SK-N-SH (cell line): Measurements from ENCODE around the gene AP5M1. TPM values are rescaled to one million over a fixed set of nuclear protein-coding genes. Genes with fewer than 3 reads are reported as not detected.

Source experiments
- CTCF ChIA-PET: fragments of 300-600, 350-600 bp; formaldehyde crosslinking; extraction: SDS; loops from one replicate; lab custom pipeline; 2021; lab: Yijun Ruan, JAX
- POLR2A ChIA-PET: fragments of 350-600 bp; sonication (Branson Sonifier 250); formaldehyde crosslinking; extraction: SDS; loops from one replicate; lab custom pipeline; 2020; ENCODE audit warnings: antibody characterized with exemption, inconsistent platforms; lab: Yijun Ruan, JAX
- DNase-seq: peaks from one replicate; pipeline ENCODE4 v3.0.0; 2012
- H2AFZ ChIP-seq: fragments of 200-600 bp; sonication (generic); 2 replicates; pipeline ENCODE4 v1.8.1; 2016; ENCODE audit warnings: antibody characterized with exemption, mild to moderate bottlenecking, low read depth
- H3F3A ChIP-seq: fragments of 200-600 bp; sonication (generic); replicated peaks from 2 replicates; pipeline ENCODE3; 2016; ENCODE audit warnings: antibody characterized with exemption, mild to moderate bottlenecking; ENCODE audit not compliant: insufficient read depth
- H3K27ac ChIP-seq, 2 experiments: fragments of 200-500 bp in 1 of 2; fragments of 200-600 bp in 1 of 2; sonication (Bioruptor generic) in 1 of 2; sonication (generic), shearing (Covaris generic) in 1 of 2; 2 replicates each; pipeline versions ENCODE4 v1.5.1 to v1.6.1; 2014 to 2016; ENCODE audit warnings: low read depth in 2 of 2, inconsistent platforms in 1 of 2, low read length in 1 of 2, mild to moderate bottlenecking in 1 of 2, mixed read lengths in 1 of 2
- H3K27me3 ChIP-seq: fragments of 200-600 bp; sonication (generic), shearing (Covaris generic); 2 replicates; pipeline ENCODE4 v1.6.1; 2016; ENCODE audit warnings: mixed run types; ENCODE audit not compliant: insufficient read depth
- H3K36me3 ChIP-seq, 2 experiments: fragments of 200-500 bp in 1 of 2; fragments of 200-600 bp in 1 of 2; sonication (Bioruptor generic) in 1 of 2; sonication (generic) in 1 of 2; replicated peaks in 1 of 2; 2 replicates each; pipeline versions ENCODE3 to v1.5.1; 2014 to 2016; ENCODE audit warnings: low read length in 1 of 2, mild to moderate bottlenecking in 1 of 2; ENCODE audit not compliant: insufficient read depth in 2 of 2, control insufficient read depth in 1 of 2
- H3K4me1 ChIP-seq, 2 experiments: fragments of 200-500 bp in 1 of 2; fragments of 200-600 bp in 1 of 2; sonication (Bioruptor generic) in 1 of 2; sonication (generic), shearing (Covaris generic) in 1 of 2; 2 replicates each; pipeline versions ENCODE4 v1.5.1 to v1.6.1; 2014 to 2016; ENCODE audit warnings: low read depth in 1 of 2, low read length in 1 of 2, mixed run types in 1 of 2; ENCODE audit not compliant: insufficient read depth in 2 of 2, control insufficient read depth in 1 of 2
- H3K4me2 ChIP-seq: fragments of 200-600 bp; sonication (generic), shearing (Covaris generic); 2 replicates; pipeline ENCODE4 v1.6.1; 2017; ENCODE audit warnings: mixed run types
- H3K4me3 ChIP-seq, 2 experiments: fragments of 200-500 bp in 1 of 2; fragments of 200-600 bp in 1 of 2; sonication (Bioruptor generic) in 1 of 2; sonication (generic), shearing (Covaris generic) in 1 of 2; 2 replicates each; pipeline versions ENCODE4 v1.5.1 to v1.8.1; 2014 to 2016; ENCODE audit warnings: low read depth in 2 of 2, inconsistent platforms in 1 of 2, low read length in 1 of 2, mild to moderate bottlenecking in 1 of 2, mixed read lengths in 1 of 2, moderate library complexity in 1 of 2
- H3K79me2 ChIP-seq: fragments of 200-600 bp; sonication (generic); 2 replicates; pipeline ENCODE4 v1.8.1; 2017; ENCODE audit warnings: mild to moderate bottlenecking; ENCODE audit not compliant: insufficient read depth
- H3K9ac ChIP-seq: fragments of 200-600 bp; sonication (generic); 2 replicates; pipeline ENCODE4 v1.6.1; 2017; ENCODE audit warnings: mixed run types
- H3K9me2 ChIP-seq: fragments of 200-600 bp; sonication (generic); 2 replicates; pipeline ENCODE4 v1.6.1; 2017; ENCODE audit warnings: mixed run types
- H3K9me3 ChIP-seq: fragments of 200-600 bp; sonication (generic); 2 replicates; pipeline ENCODE4 v1.6.1; 2017; ENCODE audit warnings: mixed run types, mild to moderate bottlenecking, moderate library complexity
- H4K20me1 ChIP-seq: fragments of 200-600 bp; sonication (generic); 2 replicates; pipeline ENCODE4 v1.6.1; 2017; ENCODE audit warnings: mild to moderate bottlenecking, mixed run types; ENCODE audit not compliant: insufficient read depth
- CHD2 ChIP-seq: fragments of 150-350 bp; IDR thresholded peaks from 2 replicates; pipeline ENCODE4 v1.6.1; 2018; ENCODE audit warnings: low read length; ENCODE audit not compliant: partially characterized antibody
- CTCF ChIP-seq: fragments of 200-600 bp; sonication (generic); IDR thresholded peaks from 2 replicates; pipeline ENCODE4 v1.6.1; 2017; ENCODE audit warnings: antibody characterized with exemption, mild to moderate bottlenecking, moderate library complexity
- EP300 ChIP-seq, 2 experiments: IDR thresholded peaks; 2 replicates each; pipeline versions ENCODE4 v1.4.0 to v1.6.1; 2012; ENCODE audit warnings: borderline replicate concordance in 1 of 2, low read depth in 1 of 2, low read length in 1 of 2
- EZH2phosphoT487 ChIP-seq: fragments of 200-600 bp; sonication (generic); IDR thresholded peaks from 2 replicates; pipeline ENCODE4 v1.6.1; 2017; ENCODE audit warnings: low read depth, mixed run types, mild to moderate bottlenecking, antibody characterized with exemption, moderate library complexity, borderline replicate concordance
- FOSL2 ChIP-seq: IDR thresholded peaks from 2 replicates; pipeline ENCODE4 v1.4.0; 2012; ENCODE audit warnings: low read depth, mild to moderate bottlenecking, moderate library complexity, borderline replicate concordance
- FOXJ3 ChIP-seq: sonication (generic); formaldehyde crosslinking; IDR thresholded peaks from 2 replicates; pipeline ENCODE4 v1.5.1; 2020; ENCODE audit warnings: mild to moderate bottlenecking, missing genetic modification reagents
- FOXM1 ChIP-seq: IDR thresholded peaks from 2 replicates; pipeline ENCODE4 v1.4.0; 2012; ENCODE audit warnings: low read depth, mild to moderate bottlenecking
- GABPA ChIP-seq: IDR thresholded peaks from 2 replicates; pipeline ENCODE4 v1.4.0; 2012; ENCODE audit warnings: low read depth, mild to moderate bottlenecking
- GATA2 ChIP-seq: sonication (generic); formaldehyde crosslinking; IDR thresholded peaks from 2 replicates; pipeline ENCODE4 v1.5.0; 2020; ENCODE audit warnings: mild to moderate bottlenecking, missing genetic modification reagents
- JUND ChIP-seq: IDR thresholded peaks from 2 replicates; pipeline ENCODE4 v1.4.0; 2012
- MEF2A ChIP-seq: IDR thresholded peaks from 2 replicates; pipeline ENCODE4 v1.4.0; 2012; ENCODE audit warnings: low read depth, borderline replicate concordance
- MXI1 ChIP-seq: IDR thresholded peaks from 2 replicates; pipeline ENCODE4 v1.6.1; 2012; ENCODE audit warnings: mild to moderate bottlenecking, low read depth, low read length, improper control_type of control experiment
- NFIC ChIP-seq: IDR thresholded peaks from 2 replicates; pipeline ENCODE4 v1.4.0; 2012; ENCODE audit warnings: borderline replicate concordance
- NRF1 ChIP-seq: IDR thresholded peaks from 2 replicates; pipeline ENCODE4 v1.6.1; 2012; ENCODE audit warnings: low read depth, mild to moderate bottlenecking, low read length
- RAD21 ChIP-seq: IDR thresholded peaks from 2 replicates; pipeline ENCODE4 v1.6.1; 2012; ENCODE audit warnings: mild to moderate bottlenecking, low read length
- RCOR1 ChIP-seq: fragments of 150-350 bp; IDR thresholded peaks from 2 replicates; pipeline ENCODE4 v1.6.1; 2017; ENCODE audit warnings: antibody characterized with exemption, low read length
- RFX5 ChIP-seq: IDR thresholded peaks from 2 replicates; pipeline ENCODE4 v1.6.1; 2012; ENCODE audit warnings: mild to moderate bottlenecking, improper control_type of control experiment, low read length
- SIN3A ChIP-seq: IDR thresholded peaks from 2 replicates; pipeline ENCODE4 v1.6.1; 2012; ENCODE audit warnings: low read depth, mild to moderate bottlenecking, low read length, moderate library complexity, borderline replicate concordance
- TAF1 ChIP-seq: IDR thresholded peaks from 2 replicates; pipeline ENCODE4 v1.6.1; 2012; ENCODE audit warnings: low read depth, mild to moderate bottlenecking, low read length, moderate library complexity, borderline replicate concordance
- TEAD4 ChIP-seq: IDR thresholded peaks from 2 replicates; pipeline ENCODE4 v1.4.0; 2012; ENCODE audit warnings: mild to moderate bottlenecking, borderline replicate concordance; ENCODE audit not compliant: insufficient read depth
- WGBS: methylation state at CpG from one replicate; pipeline ENCODE4 v1.1.6; 2017; ENCODE audit warnings: low lambda C conversion rate; 5-methylcytosine and 5-hydroxymethylcytosine counted together
- polyA plus RNA-seq, 3 experiments: library from polyadenylated mRNA; depleted of rRNA; stranded (reverse); fragments of >200 nt; gene quantifications; 2 replicates each; pipeline ENCODE4 v1.2.3, GENCODE V29; 2012
- TF ChIP-seq, protein P1 (sequence below): IDR thresholded peaks from 2 replicates; pipeline ENCODE4; 2012
- TF ChIP-seq, protein P2 (sequence below): IDR thresholded peaks from 2 replicates; pipeline ENCODE4 v1.6.1; 2012; ENCODE audit warnings: mild to moderate bottlenecking, low read depth, low read length, moderate library complexity
- TF ChIP-seq, protein P3 (sequence below): IDR thresholded peaks from 2 replicates; pipeline ENCODE4 v1.4.0; 2012; ENCODE audit warnings: low read depth, borderline replicate concordance

The AP5M1 gene
- polyA plus RNA-seq (2012; rRNA removed), result 13.1 and 20.4 TPM in 2 replicates
- 21.9 and 24.4 TPM in 2 replicates for polyA plus RNA-seq (2012; cell fraction: cytosol; rRNA removed)
- 10.7 and 15.4 TPM in 2 replicates for polyA plus RNA-seq (2012; cell fraction: nucleus; rRNA removed)

DNA sequence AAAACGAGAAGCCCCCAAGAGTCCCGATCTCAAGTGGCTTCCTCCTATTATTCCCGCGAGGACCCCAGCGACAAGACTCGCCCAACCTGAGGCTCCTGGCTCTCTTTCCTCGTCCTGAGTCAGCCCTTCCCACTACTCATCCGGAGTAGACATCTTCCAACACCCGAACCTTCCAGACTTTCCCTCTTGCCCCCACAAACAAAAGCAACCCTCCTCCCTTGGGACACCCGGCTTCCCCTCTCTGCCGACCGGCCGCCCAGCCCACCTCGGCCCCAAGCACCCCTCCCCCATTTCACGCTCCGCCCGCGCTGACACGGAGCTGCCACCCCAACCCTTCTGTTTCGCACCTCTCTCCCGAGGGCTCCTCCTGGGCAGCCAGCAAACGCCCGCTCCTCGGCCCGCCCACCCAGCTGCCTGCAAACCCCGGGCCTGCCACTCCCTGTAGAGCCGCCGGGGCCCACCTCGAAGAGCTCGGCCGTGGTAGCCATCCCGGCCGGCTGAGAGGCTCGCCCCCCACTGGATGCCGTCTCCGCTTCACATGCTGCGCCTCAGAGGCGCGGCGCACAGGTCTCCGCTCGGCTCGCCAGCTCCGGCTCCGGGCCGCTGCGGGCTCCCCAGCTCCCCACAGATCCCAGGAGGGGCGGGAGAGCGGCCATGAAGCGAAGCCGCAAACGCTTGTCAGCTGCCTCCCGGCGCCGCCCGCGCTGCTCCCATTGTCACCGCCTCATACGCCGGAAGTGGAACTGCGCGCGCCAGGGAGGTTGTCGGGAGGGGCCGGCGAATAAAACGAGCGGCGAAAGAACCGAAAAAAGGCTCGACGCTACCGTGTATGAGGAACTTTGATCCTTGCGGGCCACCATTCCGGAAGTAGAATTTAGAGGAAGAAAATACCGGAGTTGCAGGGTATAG, at the start of gene AP5M1, which contains the start of gene EXOC5:
Gene AP5M1 (plus strand): TSS at position 811 of the 909 bp plus-strand sequence. CDS start 344 bp downstream, outside the sequence.
Gene EXOC5 (minus strand): TSS at position 745 of the 909 bp plus-strand sequence. CDS start 257 bp downstream, at position 488.
- Histone ChIP-seq H3K4me1 (peaks cover 6 to 8% of the 10 kb centered on the region in 2 experiments; a peak in 2 of 4 replicates), H2AFZ (peak within 1 kb of the TSS; percentile 80), H3K27ac (peak within 1 kb of the TSS; percentile 86 to 94), H3K27me3 (no peaks in the 10 kb centered on the region), H3F3A (peaks cover 23% of the 10 kb centered on the region), H3K9ac (peak within 1 kb of the TSS; percentile 74), H3K9me2 (no peaks in the 10 kb centered on the region), H3K4me3 (peak within 1 kb of the TSS; percentile 76 to 97), H3K36me3 (peaks cover 8% of the 10 kb centered on the region in 2 experiments), H3K4me2 (peak within 1 kb of the TSS; percentile 67), H3K9me3 (no peaks in the 10 kb centered on the region), H4K20me1 (peaks cover 11% of the 10 kb centered on the region), H3K79me2 (peaks cover 96% of the 10 kb centered on the region)
- POLR2A ChIA-PET, result interaction anchor here (0.6 to 1.2 kb wide), 2 partner anchors 121 to 1030 kb away, joined by 3 to 4 read pairs; partner anchors contain the start of gene ARID4A
- DNase-seq, result peak; percentile 86
- CTCF ChIA-PET, result interaction anchor here (0.7 to 1.1 kb wide), 3 partner anchors 17 to 794 kb away, joined by 3 to 4 read pairs (median 3); no protein-coding TSS in a partner anchor
- under 1% methylated on average over 62 of the region's 76 CpGs for WGBS
- TF ChIP-seq TEAD4 (no peak), RFX5 (no peak), RCOR1 (no peak), MXI1 (peak; percentile 93), EP300 (IDR thresholded peaks at IDR 0.05; ENCODE audit: borderline replicate concordance in 1 of 2, low read depth in 1 of 2, low read length in 1 of 2) (no peak), CTCF (no peak), SIN3A (peak; percentile 78; the same call in 1 of the 2 replicates), FOXM1 (0 out of 2 replicates have a peak, but pooled peaks have one; percentile 35), GABPA (peak; percentile 84), EZH2phosphoT487 (no peak), TAF1 (peak; percentile 75), FOXJ3 (CRISPR knock-in tag) (no peak), JUND (no peak), CHD2 (peak; percentile 35), GATA2 (0 out of 2 replicates have a peak, but pooled peaks have one; percentile 15), MEF2A (no peak), RAD21 (no peak), FOSL2 (no peak), NFIC (no peak), NRF1 (no peak)
- TF ChIP-seq, protein P1, sequence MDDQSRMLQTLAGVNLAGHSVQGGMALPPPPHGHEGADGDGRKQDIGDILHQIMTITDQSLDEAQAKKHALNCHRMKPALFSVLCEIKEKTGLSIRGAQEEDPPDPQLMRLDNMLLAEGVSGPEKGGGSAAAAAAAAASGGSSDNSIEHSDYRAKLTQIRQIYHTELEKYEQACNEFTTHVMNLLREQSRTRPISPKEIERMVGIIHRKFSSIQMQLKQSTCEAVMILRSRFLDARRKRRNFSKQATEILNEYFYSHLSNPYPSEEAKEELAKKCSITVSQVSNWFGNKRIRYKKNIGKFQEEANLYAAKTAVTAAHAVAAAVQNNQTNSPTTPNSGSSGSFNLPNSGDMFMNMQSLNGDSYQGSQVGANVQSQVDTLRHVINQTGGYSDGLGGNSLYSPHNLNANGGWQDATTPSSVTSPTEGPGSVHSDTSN, result no peak; the same call in 1 of the 2 replicates
- TF ChIP-seq, protein P2, sequence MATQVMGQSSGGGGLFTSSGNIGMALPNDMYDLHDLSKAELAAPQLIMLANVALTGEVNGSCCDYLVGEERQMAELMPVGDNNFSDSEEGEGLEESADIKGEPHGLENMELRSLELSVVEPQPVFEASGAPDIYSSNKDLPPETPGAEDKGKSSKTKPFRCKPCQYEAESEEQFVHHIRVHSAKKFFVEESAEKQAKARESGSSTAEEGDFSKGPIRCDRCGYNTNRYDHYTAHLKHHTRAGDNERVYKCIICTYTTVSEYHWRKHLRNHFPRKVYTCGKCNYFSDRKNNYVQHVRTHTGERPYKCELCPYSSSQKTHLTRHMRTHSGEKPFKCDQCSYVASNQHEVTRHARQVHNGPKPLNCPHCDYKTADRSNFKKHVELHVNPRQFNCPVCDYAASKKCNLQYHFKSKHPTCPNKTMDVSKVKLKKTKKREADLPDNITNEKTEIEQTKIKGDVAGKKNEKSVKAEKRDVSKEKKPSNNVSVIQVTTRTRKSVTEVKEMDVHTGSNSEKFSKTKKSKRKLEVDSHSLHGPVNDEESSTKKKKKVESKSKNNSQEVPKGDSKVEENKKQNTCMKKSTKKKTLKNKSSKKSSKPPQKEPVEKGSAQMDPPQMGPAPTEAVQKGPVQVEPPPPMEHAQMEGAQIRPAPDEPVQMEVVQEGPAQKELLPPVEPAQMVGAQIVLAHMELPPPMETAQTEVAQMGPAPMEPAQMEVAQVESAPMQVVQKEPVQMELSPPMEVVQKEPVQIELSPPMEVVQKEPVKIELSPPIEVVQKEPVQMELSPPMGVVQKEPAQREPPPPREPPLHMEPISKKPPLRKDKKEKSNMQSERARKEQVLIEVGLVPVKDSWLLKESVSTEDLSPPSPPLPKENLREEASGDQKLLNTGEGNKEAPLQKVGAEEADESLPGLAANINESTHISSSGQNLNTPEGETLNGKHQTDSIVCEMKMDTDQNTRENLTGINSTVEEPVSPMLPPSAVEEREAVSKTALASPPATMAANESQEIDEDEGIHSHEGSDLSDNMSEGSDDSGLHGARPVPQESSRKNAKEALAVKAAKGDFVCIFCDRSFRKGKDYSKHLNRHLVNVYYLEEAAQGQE, result peak; percentile 38; the same call in 1 of the 2 replicates
- TF ChIP-seq, protein P3, sequence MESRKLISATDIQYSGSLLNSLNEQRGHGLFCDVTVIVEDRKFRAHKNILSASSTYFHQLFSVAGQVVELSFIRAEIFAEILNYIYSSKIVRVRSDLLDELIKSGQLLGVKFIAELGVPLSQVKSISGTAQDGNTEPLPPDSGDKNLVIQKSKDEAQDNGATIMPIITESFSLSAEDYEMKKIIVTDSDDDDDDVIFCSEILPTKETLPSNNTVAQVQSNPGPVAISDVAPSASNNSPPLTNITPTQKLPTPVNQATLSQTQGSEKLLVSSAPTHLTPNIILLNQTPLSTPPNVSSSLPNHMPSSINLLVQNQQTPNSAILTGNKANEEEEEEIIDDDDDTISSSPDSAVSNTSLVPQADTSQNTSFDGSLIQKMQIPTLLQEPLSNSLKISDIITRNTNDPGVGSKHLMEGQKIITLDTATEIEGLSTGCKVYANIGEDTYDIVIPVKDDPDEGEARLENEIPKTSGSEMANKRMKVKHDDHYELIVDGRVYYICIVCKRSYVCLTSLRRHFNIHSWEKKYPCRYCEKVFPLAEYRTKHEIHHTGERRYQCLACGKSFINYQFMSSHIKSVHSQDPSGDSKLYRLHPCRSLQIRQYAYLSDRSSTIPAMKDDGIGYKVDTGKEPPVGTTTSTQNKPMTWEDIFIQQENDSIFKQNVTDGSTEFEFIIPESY, result no peak
